Measurements from ENCODE around the gene RWDD2A. TPM values are rescaled to one million over a fixed set of nuclear protein-coding genes. Genes with fewer than 3 reads are reported as not detected.

The RWDD2A gene
- total RNA-seq (2022; extraction: Qiagen RNA extraction; ENCODE audit: low read depth) = 1.4 to 1.9 TPM (median 1.7 TPM) in 5 replicates

DNA sequence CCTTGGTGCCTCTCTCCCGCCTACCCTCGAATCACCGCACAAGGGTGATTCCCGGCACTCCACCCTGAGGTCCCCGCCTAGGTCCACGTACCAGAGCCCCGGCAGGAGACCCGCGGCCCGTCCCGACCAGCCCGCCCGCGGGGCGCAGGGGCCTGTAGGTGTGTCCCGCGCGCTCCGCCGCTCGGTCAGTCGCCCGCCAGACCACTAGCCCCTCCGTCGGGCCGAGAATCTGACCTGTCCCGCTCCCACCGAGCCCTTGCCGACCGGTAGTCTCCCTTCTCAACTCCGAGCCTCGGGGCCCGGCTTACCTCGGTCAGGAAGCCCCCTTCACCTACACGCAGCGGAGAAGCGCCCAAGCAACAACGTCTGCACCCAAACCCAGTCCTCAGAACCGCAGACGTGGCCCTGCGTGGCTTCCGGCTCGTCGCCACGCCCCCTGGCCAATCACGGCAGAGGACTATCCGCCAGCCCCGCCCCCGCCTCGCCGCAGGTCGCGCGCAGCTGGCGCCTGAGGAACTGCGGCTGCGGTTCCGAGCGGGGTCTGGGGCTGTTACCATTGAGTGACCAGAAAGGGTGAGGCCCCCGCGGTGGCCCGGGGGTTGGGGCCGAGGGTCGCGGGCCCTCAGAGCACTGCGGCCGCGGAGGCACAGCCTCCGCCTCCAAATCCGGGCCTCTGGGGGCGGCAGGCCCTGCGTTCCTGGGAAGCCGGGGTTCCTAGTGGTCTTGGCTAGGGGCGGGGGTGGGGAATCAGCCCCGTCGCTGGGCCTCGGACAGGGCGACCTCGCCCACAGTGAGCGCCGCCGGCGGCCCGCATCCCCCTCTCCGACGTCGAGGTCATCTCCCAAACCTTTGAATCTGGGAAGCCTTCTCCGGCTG, at the start of gene RWDD2A, which contains the start of gene PGM3:
Gene RWDD2A, plus strand, starts transcription at position 487 of the 876 bp plus-strand sequence. CDS start 1,095 bp downstream, outside the sequence.
Gene PGM3, minus strand, starts transcription at position 395 of the 876 bp plus-strand sequence. CDS start 2,253 bp downstream, outside the sequence.

Other genes starting within 250 kb of the RWDD2A start
- gene UBE3D, start 127.5 kb upstream of the RWDD2A start, total RNA-seq (2022; extraction: Qiagen RNA extraction; ENCODE audit: low read depth) = 4.1 to 5.0 TPM (median 4.2 TPM) in 5 replicates
- gene DOP1A, start 125.7 kb upstream of the RWDD2A start, total RNA-seq (2022; extraction: Qiagen RNA extraction; ENCODE audit: low read depth) = 1.8 to 3.6 TPM (median 2.8 TPM) in 5 replicates
- gene PGM3, start 92 bp upstream of the RWDD2A start, total RNA-seq (2022; extraction: Qiagen RNA extraction; ENCODE audit: low read depth) = 24.1 to 31.1 TPM (median 28.3 TPM) in 5 replicates
- 40.1 to 45.1 TPM (median 42.5 TPM) in 5 replicates for gene ME1, start 237.7 kb downstream of the RWDD2A start, total RNA-seq (2022; extraction: Qiagen RNA extraction; ENCODE audit: low read depth)

Data from A549 treated with CpdA at 1 μM for 4 hours (cell line).